IMR-90 (cell line): ENCODE data around the gene SLITRK2. TPM values are rescaled to one million over a fixed set of nuclear protein-coding genes. Genes with fewer than 3 reads are reported as not detected.

Experiments
- ATAC-seq: fragments of 200-7000 bp; cut with Tn5 transposase; 2 replicates; pipeline ENCODE4 v1.9.1; 2020; ENCODE audit warnings: low read depth, mild to moderate bottlenecking, moderate library complexity
- BruUV-seq: library from RNA; stranded (reverse); fragments of 400-500 nt; replicated peaks from 2 replicates; lab custom pipeline; 2021; lab: Mats Ljungman, UMichigan
- CTCF ChIA-PET: fragments of 300-600 bp; formaldehyde crosslinking; extraction: SDS; loops from one replicate; lab custom pipeline; 2021; ENCODE audit warnings: antibody characterized with exemption; lab: Yijun Ruan, JAX
- POLR2A ChIA-PET: fragments of 300-600 bp; sonication (Branson Sonifier 250); formaldehyde crosslinking; loops from one replicate; lab custom pipeline; 2022; ENCODE audit warnings: antibody characterized with exemption; ENCODE audit not compliant: unreplicated experiment; lab: Charles Lee
- DNase-seq: peaks from one replicate; pipeline ENCODE4 v3.0.0; 2013
- H2AFZ ChIP-seq: replicated peaks from 2 replicates; pipeline ENCODE3; 2013; ENCODE audit warnings: low read length, mild to moderate bottlenecking; ENCODE audit not compliant: poor library complexity
- H2AK5ac ChIP-seq: 2 replicates; pipeline ENCODE4 v1.6.1; 2013; ENCODE audit warnings: low read depth, low read length, inconsistent platforms
- H2AK9ac ChIP-seq: replicated peaks from 2 replicates; pipeline ENCODE3; 2013; ENCODE audit warnings: mild to moderate bottlenecking, low read depth, low read length, moderate library complexity; ENCODE audit not compliant: poor library complexity
- H2BK120ac ChIP-seq: 2 replicates; pipeline ENCODE4 v1.6.1; 2013; ENCODE audit warnings: low read depth, low read length, inconsistent platforms
- H2BK15ac ChIP-seq: 3 replicates; pipeline ENCODE4 v1.6.1; 2013; ENCODE audit warnings: low read depth, low read length, inconsistent platforms
- H2BK20ac ChIP-seq: 2 replicates; pipeline ENCODE4 v1.6.1; 2013; ENCODE audit warnings: low read depth, mild to moderate bottlenecking, inconsistent platforms, low read length, moderate library complexity
- H2BK5ac ChIP-seq: 2 replicates; pipeline ENCODE4 v1.6.1; 2013; ENCODE audit warnings: mild to moderate bottlenecking, low read depth, low read length, inconsistent platforms; ENCODE audit not compliant: poor library complexity, severe bottlenecking
- H3K14ac ChIP-seq: replicated peaks from 2 replicates; pipeline ENCODE4 v1.6.1; 2013; ENCODE audit warnings: low read depth, low read length, inconsistent platforms
- H3K18ac ChIP-seq: 2 replicates; pipeline ENCODE4 v1.6.1; 2013; ENCODE audit warnings: low read depth, low read length, control low read depth
- H3K23ac ChIP-seq: 2 replicates; pipeline ENCODE4 v1.6.1; 2013; ENCODE audit warnings: low read depth, low read length, inconsistent platforms
- H3K27ac ChIP-seq: 2 replicates; pipeline ENCODE4 v1.5.1; 2013; ENCODE audit warnings: mild to moderate bottlenecking, control low read depth, low read length; ENCODE audit not compliant: insufficient read depth
- H3K27me3 ChIP-seq: 2 replicates; pipeline ENCODE4 v1.6.1; 2013; ENCODE audit warnings: low read length; ENCODE audit not compliant: control insufficient read depth, insufficient read depth
- H3K36me3 ChIP-seq: 2 replicates; pipeline ENCODE4 v1.6.1; 2013; ENCODE audit warnings: low read length, mixed read lengths; ENCODE audit not compliant: control insufficient read depth, insufficient read depth
- H3K4ac ChIP-seq: 2 replicates; pipeline ENCODE4 v1.6.1; 2013; ENCODE audit warnings: low read depth, low read length, inconsistent platforms
- H3K4me1 ChIP-seq: 2 replicates; pipeline ENCODE4 v1.6.1; 2013; ENCODE audit warnings: low read length, mixed read lengths; ENCODE audit not compliant: control insufficient read depth, insufficient read depth
- H3K4me2 ChIP-seq: 2 replicates; pipeline ENCODE4 v1.6.1; 2013; ENCODE audit warnings: low read depth, mild to moderate bottlenecking, control low read depth, low read length, moderate library complexity
- H3K4me3 ChIP-seq: 2 replicates; pipeline ENCODE4 v1.5.1; 2013; ENCODE audit warnings: low read depth, mild to moderate bottlenecking, control low read depth, low read length, moderate library complexity; ENCODE audit not compliant: insufficient read depth
- H3K56ac ChIP-seq: 2 replicates; pipeline ENCODE4 v1.6.1; 2013; ENCODE audit warnings: low read length, inconsistent platforms; ENCODE audit not compliant: insufficient read depth; ENCODE audit errors: extremely low read depth
- H3K79me1 ChIP-seq, 2 experiments: 2 replicates each; pipeline ENCODE4 v1.6.1; 2013; ENCODE audit warnings: low read length in 2 of 2, inconsistent platforms in 1 of 2, low read depth in 1 of 2
- H3K9ac ChIP-seq: 2 replicates; pipeline ENCODE4 v1.6.1; 2013; ENCODE audit warnings: low read depth, low read length, control low read depth
- H3K9me1 ChIP-seq: 2 replicates; pipeline ENCODE4 v1.6.1; 2013; ENCODE audit warnings: low read length, inconsistent platforms; ENCODE audit not compliant: insufficient read depth
- H3K9me3 ChIP-seq: 2 replicates; pipeline ENCODE4 v1.6.1; 2013; ENCODE audit warnings: low read length; ENCODE audit not compliant: control insufficient read depth, insufficient read depth
- H4K20me1 ChIP-seq: 2 replicates; pipeline ENCODE4 v1.6.1; 2013; ENCODE audit warnings: low read length, inconsistent platforms; ENCODE audit not compliant: insufficient read depth
- H4K5ac ChIP-seq: 2 replicates; pipeline ENCODE4 v1.6.1; 2013; ENCODE audit warnings: mild to moderate bottlenecking, low read depth, low read length, control low read depth
- H4K8ac ChIP-seq, 2 experiments: 2 replicates each; pipeline ENCODE4 v1.6.1; 2013; ENCODE audit warnings: low read depth in 2 of 2, low read length in 2 of 2, control low read depth in 1 of 2, inconsistent platforms in 1 of 2
- H4K91ac ChIP-seq: 2 replicates; pipeline ENCODE4 v1.6.1; 2013; ENCODE audit warnings: low read depth, low read length, inconsistent platforms; ENCODE audit not compliant: insufficient read depth
- BHLHE40 ChIP-seq: fragments of 150-350 bp; IDR thresholded peaks from 2 replicates; pipeline ENCODE4 v1.6.1; 2016; ENCODE audit warnings: mild to moderate bottlenecking, low read depth, low read length
- CEBPB ChIP-seq: IDR thresholded peaks from 2 replicates; pipeline ENCODE4 v1.6.1; 2012; ENCODE audit warnings: low read depth, low read length, improper control_type of control experiment
- CHD1 ChIP-seq: IDR thresholded peaks from 2 replicates; pipeline ENCODE4 v1.6.1; 2012; ENCODE audit warnings: low read depth, low read length, improper control_type of control experiment
- FOS ChIP-seq: fragments of 150-350 bp; IDR thresholded peaks from 2 replicates; pipeline ENCODE4 v1.6.1; 2016; ENCODE audit warnings: low read depth, low read length
- MAFK ChIP-seq: IDR thresholded peaks from 2 replicates; pipeline ENCODE4 v1.6.1; 2012; ENCODE audit warnings: low read depth, low read length, improper control_type of control experiment
- MAZ ChIP-seq: IDR thresholded peaks from 2 replicates; pipeline ENCODE4 v1.6.1; 2012; ENCODE audit warnings: low read depth, mild to moderate bottlenecking, low read length, improper control_type of control experiment, moderate library complexity, borderline replicate concordance
- MXI1 ChIP-seq: IDR thresholded peaks from 2 replicates; pipeline ENCODE4 v1.6.1; 2012; ENCODE audit warnings: low read depth, mild to moderate bottlenecking, low read length, moderate library complexity, borderline replicate concordance
- NFE2L2 ChIP-seq: fragments of 150-350 bp; IDR thresholded peaks from 2 replicates; pipeline ENCODE4 v1.6.1; 2016; ENCODE audit warnings: low read depth, mild to moderate bottlenecking, low read length
- POLR2A ChIP-seq: IDR thresholded peaks from 2 replicates; pipeline ENCODE4 v1.6.1; 2012; ENCODE audit warnings: mild to moderate bottlenecking, low read depth, low read length
- RAD21 ChIP-seq: IDR thresholded peaks from 2 replicates; pipeline ENCODE4 v1.6.1; 2012; ENCODE audit warnings: low read length, improper control_type of control experiment
- RCOR1 ChIP-seq: IDR thresholded peaks from 2 replicates; pipeline ENCODE4 v1.6.1; 2012; ENCODE audit warnings: mild to moderate bottlenecking, low read length, improper control_type of control experiment; ENCODE audit not compliant: insufficient replicate concordance
- RFX5 ChIP-seq: IDR thresholded peaks from 2 replicates; pipeline ENCODE4 v1.8.0; 2012; ENCODE audit warnings: low read depth, mild to moderate bottlenecking, low read length, moderate library complexity
- SMC3 ChIP-seq: fragments of 150-350 bp; IDR thresholded peaks from 2 replicates; pipeline ENCODE4 v1.6.1; 2016; ENCODE audit warnings: low read depth, mild to moderate bottlenecking, antibody characterized with exemption, low read length, moderate library complexity
- WGBS, 2 experiments: methylation state at CpG; one replicate each; pipeline versions ENCODE4 v1.1.5 to v1.1.7; 2013; ENCODE audit warnings: missing lambda C conversion rate in 2 of 2; ENCODE audit not compliant: insufficient read length in 1 of 2; ENCODE audit errors: extremely low coverage in 2 of 2; 5-methylcytosine and 5-hydroxymethylcytosine counted together
- dilution Hi-C: fragments of 300-500 bp; cut with HindIII; formaldehyde crosslinking; loops from one replicate; pipeline ENCODE4 v1.14.3; 2018; ENCODE audit warnings: low sequenced_read_pairs; ENCODE audit not compliant: unreplicated experiment
- in situ Hi-C: fragments of 300-500 bp; cut with MboI; formaldehyde crosslinking; loops from 3 replicates; pipeline ENCODE4 v1.14.3; 2019; ENCODE audit warnings: low sequenced_read_pairs, inconsistent platforms, mixed read lengths
- intact Hi-C: fragments of 100-400 bp; cut with micrococcal nuclease; formaldehyde crosslinking; loops from 2 replicates; pipeline ENCODE4 v1.10.0; 2022
- polyA plus RNA-seq, 3 experiments: library from polyadenylated mRNA; depleted of rRNA; stranded (reverse); fragments of >200 nt; gene quantifications; 2 replicates each; pipeline ENCODE4 v1.2.3, GENCODE V29; 2012; ENCODE audit warnings: low replicate concordance in 1 of 3
- total RNA-seq: library from RNA; depleted of rRNA; stranded (reverse); fragments of >200 nt; gene quantifications from 2 replicates; pipeline ENCODE4 v1.2.3, GENCODE V29; 2012
- TF ChIP-seq, protein P1 (sequence below): fragments of 150-350 bp; IDR thresholded peaks from 2 replicates; pipeline ENCODE4 v1.6.1; 2016; ENCODE audit warnings: low read depth, mild to moderate bottlenecking, low read length, moderate library complexity, borderline replicate concordance
- TF ChIP-seq, protein P2 (sequence below): fragments of 150-350 bp; IDR thresholded peaks from 2 replicates; pipeline ENCODE4 v1.6.1; 2017; ENCODE audit warnings: mild to moderate bottlenecking, antibody characterized with exemption, low read length, low read depth
- TF ChIP-seq, protein P3 (sequence below): conservative IDR thresholded peaks from 2 replicates; pipeline ENCODE4 v1.5.1; 2012; ENCODE audit warnings: mild to moderate bottlenecking, low read depth, low read length, improper control_type of control experiment

The SLITRK2 gene
- total and polyA plus RNA-seq, 2 of the 4 experiments (the other 2 are of a cell fraction) = not detected

DNA sequence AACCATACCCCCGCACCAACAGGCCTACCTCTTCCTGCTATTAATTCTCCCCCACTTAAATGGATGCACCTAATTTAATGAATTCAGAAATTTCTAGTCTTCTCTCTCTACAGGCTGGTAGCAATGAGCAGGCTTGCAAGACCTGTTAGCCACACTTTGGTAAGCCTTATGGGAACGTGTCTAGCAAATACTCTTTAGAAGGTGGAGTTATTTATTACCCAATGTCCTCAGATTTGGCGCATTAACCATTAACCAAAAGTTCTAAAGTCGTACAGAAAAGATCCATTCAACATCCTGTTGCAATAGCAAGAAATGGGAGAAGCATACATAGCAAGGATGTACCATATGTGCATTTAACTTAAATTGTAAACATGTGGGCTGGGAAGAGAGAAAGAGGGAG is 47.5 kb downstream of the SLITRK2 start:
- no peak overlapping the region for H3K4me2 ChIP-seq
- no peak overlapping the region for H4K8ac ChIP-seq
- intact Hi-C loops (no loop called here), dilution Hi-C loops (no loop called here), in situ Hi-C loops (no loop called here)
- H3K56ac ChIP-seq = no peak overlapping the region
- H2BK5ac ChIP-seq = no peak overlapping the region
- ChIA-PET CTCF (no interaction called here), POLR2A (no interaction called here)
- no peak overlapping the region for H3K14ac ChIP-seq
- H2AK5ac ChIP-seq = no peak overlapping the region
- no peak overlapping the region for H3K23ac ChIP-seq
- no peak overlapping the region for H2AFZ ChIP-seq
- no peaks in the 10 kb centered on the region for H3K9me1 ChIP-seq
- TF ChIP-seq MAFK (no peak), RCOR1 (no peak), POLR2A (no peak), MXI1 (no peak), SMC3 (no peak), CHD1 (no peak), CEBPB (no peak), RAD21 (no peak), FOS (no peak), MAZ (no peak), NFE2L2 (no peak), RFX5 (no peak), BHLHE40 (no peak)
- TF ChIP-seq, protein P1, sequence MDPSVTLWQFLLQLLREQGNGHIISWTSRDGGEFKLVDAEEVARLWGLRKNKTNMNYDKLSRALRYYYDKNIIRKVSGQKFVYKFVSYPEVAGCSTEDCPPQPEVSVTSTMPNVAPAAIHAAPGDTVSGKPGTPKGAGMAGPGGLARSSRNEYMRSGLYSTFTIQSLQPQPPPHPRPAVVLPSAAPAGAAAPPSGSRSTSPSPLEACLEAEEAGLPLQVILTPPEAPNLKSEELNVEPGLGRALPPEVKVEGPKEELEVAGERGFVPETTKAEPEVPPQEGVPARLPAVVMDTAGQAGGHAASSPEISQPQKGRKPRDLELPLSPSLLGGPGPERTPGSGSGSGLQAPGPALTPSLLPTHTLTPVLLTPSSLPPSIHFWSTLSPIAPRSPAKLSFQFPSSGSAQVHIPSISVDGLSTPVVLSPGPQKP = no peak
- TF ChIP-seq, protein P2, sequence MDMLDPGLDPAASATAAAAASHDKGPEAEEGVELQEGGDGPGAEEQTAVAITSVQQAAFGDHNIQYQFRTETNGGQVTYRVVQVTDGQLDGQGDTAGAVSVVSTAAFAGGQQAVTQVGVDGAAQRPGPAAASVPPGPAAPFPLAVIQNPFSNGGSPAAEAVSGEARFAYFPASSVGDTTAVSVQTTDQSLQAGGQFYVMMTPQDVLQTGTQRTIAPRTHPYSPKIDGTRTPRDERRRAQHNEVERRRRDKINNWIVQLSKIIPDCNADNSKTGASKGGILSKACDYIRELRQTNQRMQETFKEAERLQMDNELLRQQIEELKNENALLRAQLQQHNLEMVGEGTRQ = no peak
- TF ChIP-seq, protein P3, sequence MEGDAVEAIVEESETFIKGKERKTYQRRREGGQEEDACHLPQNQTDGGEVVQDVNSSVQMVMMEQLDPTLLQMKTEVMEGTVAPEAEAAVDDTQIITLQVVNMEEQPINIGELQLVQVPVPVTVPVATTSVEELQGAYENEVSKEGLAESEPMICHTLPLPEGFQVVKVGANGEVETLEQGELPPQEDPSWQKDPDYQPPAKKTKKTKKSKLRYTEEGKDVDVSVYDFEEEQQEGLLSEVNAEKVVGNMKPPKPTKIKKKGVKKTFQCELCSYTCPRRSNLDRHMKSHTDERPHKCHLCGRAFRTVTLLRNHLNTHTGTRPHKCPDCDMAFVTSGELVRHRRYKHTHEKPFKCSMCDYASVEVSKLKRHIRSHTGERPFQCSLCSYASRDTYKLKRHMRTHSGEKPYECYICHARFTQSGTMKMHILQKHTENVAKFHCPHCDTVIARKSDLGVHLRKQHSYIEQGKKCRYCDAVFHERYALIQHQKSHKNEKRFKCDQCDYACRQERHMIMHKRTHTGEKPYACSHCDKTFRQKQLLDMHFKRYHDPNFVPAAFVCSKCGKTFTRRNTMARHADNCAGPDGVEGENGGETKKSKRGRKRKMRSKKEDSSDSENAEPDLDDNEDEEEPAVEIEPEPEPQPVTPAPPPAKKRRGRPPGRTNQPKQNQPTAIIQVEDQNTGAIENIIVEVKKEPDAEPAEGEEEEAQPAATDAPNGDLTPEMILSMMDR = no peak
- no peak overlapping the region for H3K4ac ChIP-seq
- no peak overlapping the region for H2AK9ac ChIP-seq
- no peaks in the 10 kb centered on the region for H3K36me3 ChIP-seq
- BruUV-seq = no TSS peak
- H2BK15ac ChIP-seq = no peak overlapping the region
- no peak overlapping the region for H3K27ac ChIP-seq
- no peaks in the 10 kb centered on the region for H4K20me1 ChIP-seq
- H3K79me1 ChIP-seq = no peaks in the 10 kb centered on the region
- no peak overlapping the region for H3K4me3 ChIP-seq
- H3K27me3 ChIP-seq = no peaks in the 10 kb centered on the region
- H3K4me1 ChIP-seq = no peaks in the 10 kb centered on the region
- no peak overlapping the region for H4K5ac ChIP-seq
- no peak overlapping the region for H4K91ac ChIP-seq
- H2BK120ac ChIP-seq = no peak overlapping the region
- no peak overlapping the region for H3K18ac ChIP-seq
- DNase-seq = no peak
- ATAC-seq = no peak
- peaks cover 3% of the 10 kb centered on the region; the same call in 1 of the 2 replicates for H3K9me3 ChIP-seq
- no peak overlapping the region for H3K9ac ChIP-seq
- no CpG with 5 or more reads among the region's 4 CpGs for WGBS, 2 experiments
- H2BK20ac ChIP-seq = no peak overlapping the region
